ENCODE measurements around the gene AFAP1. TPM values are rescaled to one million over a fixed set of nuclear protein-coding genes. Genes with fewer than 3 reads are reported as not detected.
"Not testable (repeated sequence)": the region's sequence is repeated elsewhere in the genome, so short reads cannot be mapped to it uniquely, and the experiment has no call there.

The AFAP1 gene
- total RNA-seq, 2 experiments from 2014 or later, result 5.8 to 5.9 TPM

DNA sequence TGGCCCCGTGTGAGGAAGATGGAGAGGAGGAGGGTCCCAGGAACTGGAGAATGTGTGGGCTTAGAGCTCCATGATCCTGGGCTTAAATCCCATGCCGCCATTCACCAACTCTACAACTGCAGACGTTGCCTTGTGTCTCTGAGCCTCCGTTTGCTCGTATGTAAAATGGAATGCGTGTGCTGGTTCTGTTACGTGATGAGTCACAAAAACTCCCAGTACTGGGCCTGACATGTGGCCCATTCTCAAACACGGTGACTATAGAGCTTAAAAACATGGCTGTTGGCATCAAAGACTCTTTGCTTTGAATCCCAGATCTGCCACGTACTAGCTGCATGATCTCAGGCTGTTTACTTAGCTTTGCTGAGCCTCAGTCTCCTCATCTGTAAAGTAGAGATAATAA is 13.0 kb upstream of the AFAP1 start:
- Mint-ChIP-seq H3K27me3 (peaks cover 11% of the 10 kb centered on the region), H3K36me3 (peaks cover 3% of the 10 kb centered on the region), H3K9me3 (ENCODE audit: low read depth) (peaks cover 2% of the 10 kb centered on the region), H3K27ac (no peak overlapping the region), H3K4me3 (no peak overlapping the region), H3K4me1 (peaks cover 9% of the 10 kb centered on the region)
- ATAC-seq (no peak), DNase-seq (no peak)
- CTCF ChIA-PET, result interaction anchor here (1.2 kb wide), 1 partner anchor 148 kb away, joined by 3 read pairs; no protein-coding TSS in a partner anchor

DNA sequence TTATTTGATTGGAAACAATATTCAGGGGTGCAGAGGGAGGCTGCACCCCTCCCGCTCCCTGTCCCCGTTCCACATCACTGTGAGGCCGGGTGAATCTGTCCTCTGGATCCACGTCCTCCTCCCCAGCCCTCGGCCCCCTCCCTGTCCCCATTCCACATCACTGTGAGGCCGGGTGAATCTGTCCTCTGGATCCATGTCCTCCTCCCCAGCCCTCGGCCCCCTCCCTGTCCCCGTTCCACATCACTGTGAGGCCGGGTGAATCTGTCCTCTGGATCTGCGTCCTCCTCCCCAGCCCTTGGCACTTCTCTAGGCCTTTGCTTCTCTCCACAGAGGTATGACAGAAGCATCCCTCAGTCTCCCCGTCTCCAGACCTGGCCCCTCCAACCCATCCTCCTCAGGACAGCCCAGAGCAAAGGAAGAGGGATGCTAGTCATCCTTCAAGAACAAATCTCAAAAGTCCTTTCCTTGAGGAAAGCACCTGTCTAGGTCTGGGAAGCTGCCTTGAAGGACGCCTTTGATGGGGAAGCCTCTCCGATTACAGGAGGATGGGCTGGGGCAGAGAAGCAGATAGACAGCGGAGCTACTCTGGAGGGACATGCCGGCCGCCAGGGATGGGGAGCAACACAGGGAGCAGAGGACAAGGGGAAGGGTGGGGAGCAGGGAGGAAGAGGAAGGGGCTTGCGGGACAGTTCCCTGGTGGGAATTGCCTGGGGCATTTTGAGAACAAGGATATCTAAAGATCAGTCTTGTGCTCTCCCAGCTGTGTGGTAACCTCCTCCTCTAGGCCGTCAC is 10.8 kb upstream of the AFAP1 start:
- peaks cover 9% of the 10 kb centered on the region for H3K4me1 Mint-ChIP-seq
- DNase-seq, result no peak
- CTCF ChIA-PET, result no interaction called here

DNA sequence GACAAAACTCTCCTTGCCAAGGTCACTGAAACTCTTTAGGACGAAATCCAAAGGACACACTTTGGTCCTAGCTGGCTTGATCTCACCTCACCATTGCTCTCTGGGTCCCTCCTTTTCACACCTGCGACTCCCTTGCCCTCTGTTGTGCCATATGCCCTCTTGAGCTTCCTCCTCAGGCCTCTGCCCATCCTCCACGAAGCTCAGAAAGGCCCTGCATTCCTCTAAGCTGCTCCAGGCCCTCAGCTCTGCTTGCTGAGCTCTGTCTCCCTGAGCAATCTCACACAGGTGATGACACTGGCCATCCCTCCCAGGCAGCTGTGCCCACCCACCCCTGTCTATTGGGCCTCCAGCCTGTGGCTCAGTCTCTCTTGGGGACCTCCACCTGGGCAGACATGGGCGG is 10.1 kb upstream of the AFAP1 start:
- H3K9me3 Mint-ChIP-seq (ENCODE audit: low read depth), result peaks cover 2% of the 10 kb centered on the region
- DNase-seq (no peak), ATAC-seq (no peak)
- H3K27me3 Mint-ChIP-seq, result peaks cover 7% of the 10 kb centered on the region
- H3K27ac Mint-ChIP-seq, result no peak overlapping the region
- no peak overlapping the region for H3K4me3 Mint-ChIP-seq
- CTCF ChIA-PET, result no interaction called here
- H3K4me1 Mint-ChIP-seq, result peaks cover 9% of the 10 kb centered on the region
- peaks cover 3% of the 10 kb centered on the region for H3K36me3 Mint-ChIP-seq

More for the DNA sequence above, 10.8 kb upstream of the AFAP1 start:
- Mint-ChIP-seq H3K4me3 (no peak overlapping the region), H3K27me3 (peaks cover 7% of the 10 kb centered on the region), H3K9me3 (ENCODE audit: low read depth) (peaks cover 2% of the 10 kb centered on the region), H3K36me3 (peaks cover 3% of the 10 kb centered on the region), H3K27ac (no peak overlapping the region)
- ATAC-seq, result no peak

DNA sequence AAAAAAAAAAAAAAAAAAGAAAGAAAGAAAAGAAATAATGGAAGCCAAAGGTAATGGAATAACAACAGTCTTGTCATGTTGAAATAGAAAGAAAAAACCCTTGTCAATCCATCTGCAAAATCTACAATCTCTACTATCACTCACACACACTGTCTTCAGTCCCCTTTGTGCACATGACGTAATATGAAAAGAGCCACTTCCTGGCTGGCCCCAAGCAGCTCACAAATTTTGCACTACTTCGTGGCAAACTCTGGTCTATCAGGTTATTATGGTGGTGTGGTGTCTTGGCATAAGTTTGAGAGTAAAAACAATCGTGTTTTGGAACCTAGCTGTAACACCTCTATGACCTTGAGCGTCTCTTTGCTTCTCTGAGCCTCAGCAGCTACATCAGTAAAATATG is 8.3 kb upstream of the AFAP1 start:
- Mint-ChIP-seq H3K36me3 (peaks cover 2% of the 10 kb centered on the region), H3K9me3 (ENCODE audit: low read depth) (peaks cover 2% of the 10 kb centered on the region), H3K27me3 (peaks cover 7% of the 10 kb centered on the region), H3K4me1 (peaks cover 9% of the 10 kb centered on the region), H3K4me3 (no peak overlapping the region), H3K27ac (peak overlapping the region; percentile 9)
- DNase-seq (peak; percentile 56), ATAC-seq (peak; percentile 84)
- CTCF ChIA-PET, result interaction anchor here (1.1 to 1.6 kb wide), 4 partner anchors 8 to 17 kb away, joined by 3 to 5 read pairs (median 4); partner anchors contain the start of gene AFAP1

DNA sequence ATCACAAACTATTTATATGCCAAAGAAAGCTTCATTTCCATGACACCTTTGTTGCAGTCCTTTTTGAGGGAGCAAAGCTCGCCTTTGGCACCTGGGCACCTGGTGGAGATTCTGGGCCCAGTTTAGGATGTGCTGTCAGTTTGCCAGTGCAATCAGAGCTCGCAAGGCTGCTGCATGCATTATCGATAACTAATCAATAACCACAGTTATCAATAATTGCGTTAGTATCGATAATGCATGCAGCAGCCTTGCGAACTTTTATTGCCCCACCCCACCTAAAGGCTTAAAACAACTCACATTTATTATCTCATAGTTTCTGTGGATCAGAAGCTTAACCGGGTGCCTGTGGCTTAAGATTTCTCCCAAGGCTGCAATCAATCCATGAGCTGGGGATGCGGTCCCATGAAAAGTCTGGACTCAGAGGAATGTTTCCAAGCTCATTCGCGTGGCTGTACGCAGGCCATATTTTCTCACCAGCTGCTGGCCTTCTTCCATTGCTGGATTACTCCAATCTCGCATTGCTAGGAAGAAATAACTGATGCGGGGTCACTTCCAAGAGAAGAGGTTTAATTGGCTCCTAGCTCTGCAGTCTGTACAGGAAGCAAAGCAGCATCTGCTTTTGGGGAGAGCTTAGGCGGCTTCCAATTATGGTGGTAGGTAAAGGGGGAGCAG is 6.2 kb upstream of the AFAP1 start:
- no peak for ATAC-seq
- Mint-ChIP-seq H3K27ac (no peak overlapping the region), H3K36me3 (no peaks in the 10 kb centered on the region), H3K4me3 (no peak overlapping the region), H3K27me3 (peaks cover 7% of the 10 kb centered on the region), H3K4me1 (peaks cover 9% of the 10 kb centered on the region), H3K9me3 (ENCODE audit: low read depth) (no peaks in the 10 kb centered on the region)
- CTCF ChIA-PET, result interaction anchor here (0.7 to 2.1 kb wide), 4 partner anchors 11 to 69 kb away, joined by 3 to 4 read pairs (median 4); no protein-coding TSS in a partner anchor
- no peak for DNase-seq

DNA sequence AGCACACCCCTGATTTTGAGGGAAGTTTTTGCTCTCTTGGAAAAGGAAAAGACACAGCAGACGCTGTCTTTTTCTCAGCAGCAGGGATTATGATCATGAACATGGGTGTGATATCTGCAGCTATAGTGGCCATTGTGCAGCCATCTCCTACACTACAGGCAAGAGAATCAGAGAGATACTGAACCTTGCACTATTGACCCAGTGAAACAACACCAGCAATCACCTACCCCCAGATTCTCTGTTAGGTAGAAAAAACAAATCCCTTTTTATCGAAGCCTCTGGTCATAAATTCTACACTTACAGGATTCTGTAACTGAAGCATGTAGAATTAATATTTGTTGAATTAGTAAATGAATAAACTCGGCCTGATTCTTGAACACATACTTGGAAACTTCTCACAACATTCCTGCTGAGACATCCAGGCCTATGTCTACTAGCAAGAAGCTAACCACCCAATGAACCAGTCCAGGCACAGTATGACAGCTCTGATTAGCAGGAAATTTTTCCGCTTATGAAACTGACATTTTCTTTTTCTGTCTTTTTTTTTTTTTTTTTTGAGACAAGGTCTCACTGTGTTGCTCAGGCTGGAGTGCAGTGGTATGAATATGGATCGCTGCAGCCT is 5.0 kb upstream of the AFAP1 start:
- Mint-ChIP-seq H3K9me3 (ENCODE audit: low read depth) (no peaks in the 10 kb centered on the region), H3K27ac (no peak overlapping the region), H3K27me3 (peaks cover 7% of the 10 kb centered on the region), H3K4me3 (no peak overlapping the region), H3K36me3 (no peaks in the 10 kb centered on the region), H3K4me1 (peaks cover 9% of the 10 kb centered on the region)
- DNase-seq (no peak), ATAC-seq (no peak)
- CTCF ChIA-PET, result interaction anchor here (1.7 to 2.1 kb wide), 2 partner anchors 10 to 68 kb away, joined by 3 to 4 read pairs; no protein-coding TSS in a partner anchor

DNA sequence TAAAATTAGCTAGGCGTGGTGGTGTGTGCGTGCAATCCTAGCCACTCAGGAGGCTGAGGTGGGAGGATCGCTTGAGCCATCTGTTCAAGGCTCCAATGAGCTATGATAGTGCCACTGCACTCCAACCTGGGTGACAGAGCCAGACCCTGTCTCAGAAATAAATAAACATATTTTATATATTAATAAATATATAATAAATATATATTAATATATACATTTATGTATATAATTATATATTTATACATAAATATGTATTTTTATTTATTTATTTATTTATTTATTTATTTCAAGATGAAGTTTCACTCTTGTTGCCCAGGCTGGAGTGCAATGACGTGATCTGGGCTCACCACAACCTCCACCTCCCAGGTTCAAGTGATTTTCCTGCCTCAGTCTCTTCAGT is 4.0 kb upstream of the AFAP1 start:
- H3K27me3 Mint-ChIP-seq; ATAC-seq; H3K4me3 Mint-ChIP-seq; H3K4me1 Mint-ChIP-seq; H3K9me3 Mint-ChIP-seq (ENCODE audit: low read depth); H3K36me3 Mint-ChIP-seq; DNase-seq; H3K27ac Mint-ChIP-seq; CTCF ChIA-PET: not testable (repeated sequence)

DNA sequence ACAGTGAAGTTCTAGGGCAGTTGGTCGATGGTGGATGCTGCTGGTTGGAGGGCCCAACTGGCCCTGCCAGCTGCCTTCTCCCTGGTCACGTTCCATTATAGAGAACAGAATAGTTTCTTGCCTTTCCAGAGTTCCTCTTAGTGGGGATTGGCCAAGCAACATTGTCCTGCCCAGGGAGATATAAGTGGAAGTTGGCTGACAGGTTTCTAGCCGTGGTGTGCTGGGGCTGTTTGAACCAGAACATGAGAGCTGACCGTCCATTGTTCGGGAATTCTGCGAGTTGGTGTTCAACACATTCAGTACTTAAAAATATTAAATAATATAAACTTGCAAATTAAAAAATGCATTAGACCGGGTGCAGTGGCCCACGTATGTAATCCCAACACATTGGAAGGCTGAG is 3.5 kb upstream of the AFAP1 start:
- H3K27ac Mint-ChIP-seq, result no peak overlapping the region
- H3K36me3 Mint-ChIP-seq, result peaks cover under 1% of the 10 kb centered on the region
- H3K9me3 Mint-ChIP-seq (ENCODE audit: low read depth), result no peaks in the 10 kb centered on the region
- CTCF ChIA-PET, result no interaction called here
- peaks cover 7% of the 10 kb centered on the region for H3K4me1 Mint-ChIP-seq
- ATAC-seq (no peak), DNase-seq (no peak)
- peaks cover 5% of the 10 kb centered on the region for H3K27me3 Mint-ChIP-seq
- H3K4me3 Mint-ChIP-seq, result no peak overlapping the region

DNA sequence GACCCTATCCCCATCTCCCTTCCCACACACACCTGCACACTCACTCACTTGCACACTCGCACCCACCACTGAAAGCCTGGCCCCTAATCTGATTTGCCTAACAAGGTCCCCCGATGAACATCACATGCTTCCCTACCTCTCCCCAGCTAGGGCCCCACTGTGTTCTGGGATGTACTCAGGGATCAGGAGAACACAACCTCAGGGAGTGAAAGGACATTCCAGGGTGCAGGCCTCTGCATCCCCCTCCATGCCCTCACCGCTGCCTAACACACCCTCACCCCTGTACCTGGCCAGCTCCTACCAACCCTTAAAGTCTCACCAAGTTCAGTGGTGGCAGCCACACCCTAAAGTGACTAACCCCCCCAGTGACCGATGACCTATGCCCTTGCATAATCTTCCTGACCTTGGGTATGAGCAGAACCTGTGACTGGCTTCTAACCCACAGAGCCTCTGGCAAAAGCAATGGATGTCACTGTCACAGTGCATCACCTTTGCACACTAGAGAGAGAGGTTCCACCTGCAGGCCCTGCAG is 2.4 kb upstream of the AFAP1 start:
- Mint-ChIP-seq H3K4me3 (no peak overlapping the region), H3K9me3 (ENCODE audit: low read depth) (no peaks in the 10 kb centered on the region), H3K27ac (no peak overlapping the region), H3K27me3 (peaks cover 15% of the 10 kb centered on the region), H3K4me1 (peaks cover 7% of the 10 kb centered on the region), H3K36me3 (peaks cover 2% of the 10 kb centered on the region)
- CTCF ChIA-PET, result no interaction called here
- DNase-seq (no peak), ATAC-seq (no peak)

DNA sequence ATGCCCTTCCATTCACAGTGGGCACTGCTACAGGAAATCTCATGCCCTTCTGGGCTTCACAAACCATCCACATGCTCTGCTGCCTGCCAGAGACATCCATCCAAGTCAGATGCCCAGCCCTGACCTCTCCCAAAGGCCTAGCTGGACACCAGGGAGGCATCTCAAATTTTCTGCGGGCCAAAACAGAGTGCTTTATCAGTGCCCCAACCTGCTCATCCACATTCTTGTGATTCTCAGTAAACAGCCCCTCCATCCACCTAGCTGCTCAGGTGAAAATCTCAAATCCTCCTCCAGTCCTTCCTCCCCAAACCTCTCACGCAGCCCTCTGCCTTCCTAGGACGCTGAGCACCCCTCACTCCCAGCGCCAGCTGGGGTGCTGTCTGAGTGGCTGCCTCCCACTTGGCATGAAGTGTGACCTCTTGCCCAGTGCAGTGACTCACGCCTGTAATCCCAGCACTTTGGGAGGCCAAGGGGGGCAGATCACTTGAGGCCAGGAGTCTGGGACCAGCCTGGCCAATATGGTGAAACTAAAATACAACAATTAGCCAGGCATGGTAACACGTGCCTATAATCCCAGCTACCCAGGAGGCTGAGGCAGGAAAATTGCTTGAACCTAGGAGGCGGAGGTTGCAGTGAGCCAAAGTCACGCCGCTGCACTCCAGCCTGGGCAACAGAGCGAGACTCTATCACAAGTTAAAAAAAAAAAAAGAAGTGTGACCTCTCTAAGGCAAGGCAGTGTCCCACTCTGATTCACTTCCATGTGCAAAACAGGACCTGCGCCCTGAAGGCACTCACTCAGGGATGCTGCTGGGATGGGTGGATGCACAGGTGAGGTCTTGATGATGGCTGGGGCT is 1.7 kb upstream of the AFAP1 start:
- H3K9me3 Mint-ChIP-seq (ENCODE audit: low read depth), result no peaks in the 10 kb centered on the region
- peaks cover 19% of the 10 kb centered on the region for H3K27me3 Mint-ChIP-seq
- DNase-seq (no peak), ATAC-seq (no peak)
- no peak overlapping the region for H3K4me3 Mint-ChIP-seq
- H3K36me3 Mint-ChIP-seq, result peaks cover 2% of the 10 kb centered on the region
- no peak overlapping the region for H3K27ac Mint-ChIP-seq
- peaks cover 7% of the 10 kb centered on the region for H3K4me1 Mint-ChIP-seq
- CTCF ChIA-PET, result interaction anchor here (2.1 to 3.6 kb wide), 2 partner anchors 34 to 139 kb away, joined by 4 to 16 read pairs; no protein-coding TSS in a partner anchor

DNA sequence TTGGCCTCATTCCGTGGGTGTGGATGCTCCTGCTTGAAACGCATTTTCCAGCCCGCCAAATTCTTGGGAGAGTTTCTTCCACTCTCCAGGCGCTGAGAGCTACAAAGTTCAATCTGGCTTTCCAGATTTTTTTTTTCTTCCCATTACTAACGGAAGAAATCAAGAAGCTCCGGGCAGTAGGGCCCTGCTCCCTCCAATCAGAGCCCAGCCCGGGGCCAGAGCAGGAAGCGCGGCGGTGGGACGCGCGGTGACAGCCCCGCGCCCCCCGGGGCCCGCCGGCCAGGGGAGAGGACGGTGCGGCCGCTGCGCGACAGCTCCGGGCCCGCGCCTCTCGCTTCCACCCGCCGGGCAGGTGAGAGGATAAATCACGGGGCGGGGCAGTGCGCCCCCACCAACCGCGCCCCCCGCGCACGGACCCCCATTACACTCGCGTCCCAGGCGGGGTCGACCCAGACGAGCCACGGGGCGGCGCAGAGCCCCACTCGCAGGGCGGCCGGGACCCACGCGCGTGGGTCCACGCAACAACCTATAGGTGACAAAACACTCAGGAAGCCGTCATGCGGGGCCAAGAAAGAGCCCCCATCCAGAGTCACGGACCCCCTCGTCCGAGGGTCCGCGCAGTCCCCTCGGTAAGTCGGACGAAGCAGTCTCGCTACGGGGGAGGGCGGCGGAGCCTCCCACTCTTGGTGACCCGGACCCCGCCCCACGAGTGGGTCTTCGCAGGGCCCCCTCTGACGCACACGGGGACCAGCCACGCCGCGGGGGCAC is 868 bp downstream of the AFAP1 start:
- Mint-ChIP-seq H3K27me3 (peaks cover 21% of the 10 kb centered on the region), H3K27ac (peak overlapping the region; percentile 20), H3K4me1 (peaks cover 7% of the 10 kb centered on the region), H3K4me3 (peak overlapping the region; percentile 63), H3K36me3 (peaks cover 2% of the 10 kb centered on the region), H3K9me3 (ENCODE audit: low read depth) (no peaks in the 10 kb centered on the region)
- CTCF ChIA-PET, result interaction anchor here (1.1 to 3.6 kb wide), 8 partner anchors 8 to 136 kb away, joined by 3 to 16 read pairs (median 6); no protein-coding TSS in a partner anchor
- DNase-seq (no peak), ATAC-seq (no peak)

DNA sequence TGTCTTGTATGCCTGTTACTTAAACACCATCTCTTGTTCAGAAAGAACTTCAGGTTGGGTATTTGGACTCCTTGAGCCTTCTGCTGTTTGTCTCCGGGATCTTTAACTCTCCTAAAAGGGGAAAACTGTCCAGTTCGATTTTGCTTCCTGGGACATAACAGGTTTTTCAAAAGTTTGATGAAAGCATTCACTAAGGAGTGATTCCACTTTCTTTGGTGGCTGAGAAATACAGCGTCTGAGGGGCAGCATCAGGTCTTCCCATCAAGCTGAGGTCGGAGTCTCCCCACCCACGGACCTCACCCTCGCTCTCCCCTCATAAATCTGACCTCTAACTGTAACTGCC is 1.4 kb downstream of the AFAP1 start:
- Mint-ChIP-seq H3K9me3 (ENCODE audit: low read depth) (no peaks in the 10 kb centered on the region), H3K36me3 (peaks cover 2% of the 10 kb centered on the region), H3K4me3 (peak overlapping the region; percentile 63), H3K4me1 (peaks cover 7% of the 10 kb centered on the region), H3K27me3 (peaks cover 21% of the 10 kb centered on the region), H3K27ac (peak overlapping the region; percentile 20)
- CTCF ChIA-PET, result interaction anchor here (1.0 to 3.6 kb wide), 7 partner anchors 9 to 136 kb away, joined by 3 to 16 read pairs (median 4); no protein-coding TSS in a partner anchor
- DNase-seq (no peak), ATAC-seq (no peak)
